Nucleus accumbens (tissue), 56 donors: ENCODE results near the gene NKX1-2.

ENCODE experiments used
- DNase-seq, 56 donors: peaks; one replicate each; lab custom pipeline; 2025; lab: John Stamatoyannopoulos, UW

NKX1-2 gene

GRCh38 chr10:124450012-124450782 lies at the start of gene NKX1-2:
TSS of gene NKX1-2 (minus strand) at chr10:124450035. CDS start at chr10:124449943, 92 bp downstream.
- peak in 13 of 56 donors; percentile 7 to 58 (median 18) for DNase-seq

GRCh38 chr10:124498056-124498455 lies 48.2 kb upstream of the NKX1-2 start:
- no peak for DNase-seq

GRCh38 chr10:124497196-124497881 lies 47.5 kb upstream of the NKX1-2 start:
- peak in 2 of 56 donors; percentile 10 to 15 for DNase-seq

DNA sequence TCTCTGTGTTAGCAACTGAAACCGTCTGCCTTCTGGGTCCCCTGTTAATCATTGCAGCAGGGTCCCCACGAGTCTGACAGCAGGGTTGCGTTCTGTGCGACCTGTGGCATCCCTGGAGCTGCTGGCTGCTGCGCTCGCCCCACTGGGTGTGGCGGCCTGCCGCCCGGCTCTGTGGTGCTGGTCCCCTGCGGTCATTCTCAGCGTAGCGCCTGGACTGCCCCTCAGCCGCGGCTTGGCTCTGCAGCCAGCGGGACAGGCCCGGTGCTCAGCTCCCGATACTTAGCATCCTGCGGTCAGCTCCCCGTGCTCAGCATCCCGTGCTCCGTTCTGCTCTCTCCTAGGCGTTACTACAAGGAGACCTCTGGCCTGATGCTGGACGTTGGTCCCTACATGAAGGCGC lies 46.8 kb upstream of the NKX1-2 start:
- DNase-seq, result no peak

DNA sequence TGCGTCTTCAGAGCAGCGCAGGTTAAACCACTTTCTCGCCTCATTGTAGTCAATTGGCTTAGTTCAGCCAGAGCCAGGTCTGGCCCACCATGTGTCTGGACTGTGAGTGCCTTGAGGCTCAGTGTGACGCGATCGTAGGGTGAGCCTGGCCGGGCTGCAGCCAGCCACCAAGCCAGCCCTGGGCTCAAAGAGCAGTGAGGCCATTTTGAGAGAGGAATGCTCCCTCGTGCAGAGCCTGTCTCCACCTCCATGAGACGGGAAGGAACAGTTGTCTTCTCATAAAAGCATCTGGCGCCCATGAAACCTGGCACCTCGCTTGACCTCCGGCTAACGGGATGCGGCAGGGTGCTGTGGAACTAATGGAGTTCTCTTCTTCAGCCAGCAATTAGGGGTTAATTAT lies 46.3 kb upstream of the NKX1-2 start:
- DNase-seq, result no peak

- DNase-seq, result no peak
Observed at GRCh38 chr10:124495725-124496124, 45.9 kb upstream of the NKX1-2 start.

GRCh38 chr10:124495162-124495561 lies 45.3 kb upstream of the NKX1-2 start:
- DNase-seq, result no peak

DNA sequence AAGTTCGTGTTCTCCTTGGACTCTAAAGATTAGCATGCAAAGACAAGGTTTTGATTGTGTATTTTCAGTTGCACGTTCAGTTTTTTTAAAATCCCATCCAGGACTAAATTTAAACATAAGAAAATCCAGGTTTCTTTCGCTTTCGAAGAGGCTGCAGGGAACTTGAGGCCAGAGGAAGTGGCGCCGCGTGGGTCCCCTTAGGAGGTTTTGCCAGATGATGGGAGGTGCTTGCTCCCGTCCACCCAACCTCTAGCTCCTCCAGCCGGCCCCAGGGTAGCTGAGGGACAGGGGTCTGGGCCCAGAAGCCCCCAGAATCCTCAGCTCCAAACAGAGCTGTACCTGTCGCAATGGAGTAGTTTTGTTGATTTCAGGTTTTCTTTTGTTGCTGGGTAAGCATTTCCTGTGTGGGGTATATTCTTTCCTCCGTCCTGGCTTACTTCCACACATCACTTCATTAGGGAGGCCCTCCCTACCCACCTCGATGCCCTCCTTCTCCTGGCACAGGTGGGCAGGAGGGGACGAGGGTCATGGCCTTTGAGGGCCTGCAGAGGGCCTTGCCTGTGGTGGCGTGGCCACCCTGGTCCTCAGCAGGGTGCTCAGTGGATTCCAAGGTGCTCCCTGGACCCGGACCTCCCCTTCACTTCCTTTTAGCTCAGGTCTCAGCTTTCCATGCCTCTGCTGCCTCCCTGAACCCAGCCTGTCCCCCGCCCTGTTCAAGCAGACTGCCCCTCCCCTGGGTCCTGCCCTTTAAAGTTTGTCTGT lies 44.4 kb upstream of the NKX1-2 start:
- no peak for DNase-seq

- no peak for DNase-seq
Observed at GRCh38 chr10:124493214-124493882, 43.5 kb upstream of the NKX1-2 start.

GRCh38 chr10:124492266-124492665 lies 42.4 kb upstream of the NKX1-2 start:
- DNase-seq, result no peak

DNA sequence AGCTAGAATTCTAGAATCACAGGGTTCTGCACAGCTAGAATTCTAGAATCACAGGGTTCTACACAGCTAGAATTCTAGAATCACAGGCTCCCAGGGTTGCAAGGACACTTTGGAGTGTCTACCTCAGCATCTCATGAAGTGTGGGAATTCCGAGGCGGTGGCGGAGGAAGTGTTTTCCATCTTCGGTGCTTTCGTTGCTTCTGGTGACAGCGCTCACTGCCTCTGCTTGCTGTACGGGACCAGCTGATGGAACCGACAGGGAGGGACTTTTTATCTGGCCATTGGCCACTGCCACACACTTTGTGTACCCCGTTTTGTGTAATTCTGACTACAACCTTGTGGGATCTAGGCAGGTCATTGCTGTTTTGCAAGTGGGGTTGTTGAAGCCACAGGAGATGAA lies 41.3 kb upstream of the NKX1-2 start:
- no peak for DNase-seq

- no peak for DNase-seq
Observed at GRCh38 chr10:124486635-124487034, 36.8 kb upstream of the NKX1-2 start.

DNA sequence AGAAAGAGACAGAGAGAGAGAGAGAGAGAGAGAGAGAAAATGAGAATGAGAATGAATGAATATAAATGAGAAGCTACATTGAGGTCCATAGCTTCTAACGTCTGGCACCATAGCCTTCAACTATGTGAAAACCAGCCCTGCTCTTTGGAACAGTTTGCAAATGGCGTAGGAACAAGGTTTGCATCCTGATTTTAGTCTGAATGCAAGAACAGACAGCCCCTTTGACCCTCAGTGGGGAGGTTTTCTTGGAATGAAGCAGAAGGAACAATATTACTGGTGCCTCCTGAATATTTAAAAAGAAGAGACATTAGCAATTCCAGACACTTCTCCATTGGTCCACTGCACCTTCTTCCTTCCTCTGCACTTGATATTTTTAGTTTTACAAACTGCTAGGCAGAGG lies 34.8 kb upstream of the NKX1-2 start:
- DNase-seq, result peak in 3 of 56 donors; percentile 19 to 33 (median 19)

- DNase-seq, result no peak
Observed at GRCh38 chr10:124484031-124484430, 34.2 kb upstream of the NKX1-2 start.

GRCh38 chr10:124482876-124483275 lies 33.0 kb upstream of the NKX1-2 start:
- DNase-seq, result no peak

DNA sequence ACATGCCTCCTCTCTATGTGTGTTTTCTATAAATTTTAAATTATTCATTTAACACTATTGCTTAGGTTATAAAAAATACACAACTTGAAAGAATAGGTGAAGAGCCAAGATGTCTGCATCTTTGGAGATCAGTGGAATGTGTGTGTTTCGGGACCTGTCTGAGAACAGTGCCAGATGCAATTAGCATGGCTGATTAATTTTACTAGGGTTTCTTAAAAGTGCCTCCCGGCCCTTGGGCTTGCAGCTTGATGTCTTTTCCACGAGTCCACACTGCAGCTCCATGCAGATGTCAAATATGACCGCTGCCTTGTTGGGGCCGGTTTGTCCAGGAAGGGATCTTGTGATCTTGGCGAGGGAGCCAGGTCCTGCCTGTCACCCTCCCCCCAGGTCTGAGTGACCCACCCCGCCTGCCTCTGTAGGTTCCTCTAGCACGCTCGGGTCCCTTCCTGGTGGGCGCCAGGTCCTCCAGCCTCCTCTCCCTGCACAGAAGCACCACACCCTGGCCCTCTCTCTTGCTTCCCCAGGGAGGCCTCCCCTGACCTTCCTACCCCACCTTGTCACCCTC lies 32.5 kb upstream of the NKX1-2 start:
- DNase-seq, result no peak

DNA sequence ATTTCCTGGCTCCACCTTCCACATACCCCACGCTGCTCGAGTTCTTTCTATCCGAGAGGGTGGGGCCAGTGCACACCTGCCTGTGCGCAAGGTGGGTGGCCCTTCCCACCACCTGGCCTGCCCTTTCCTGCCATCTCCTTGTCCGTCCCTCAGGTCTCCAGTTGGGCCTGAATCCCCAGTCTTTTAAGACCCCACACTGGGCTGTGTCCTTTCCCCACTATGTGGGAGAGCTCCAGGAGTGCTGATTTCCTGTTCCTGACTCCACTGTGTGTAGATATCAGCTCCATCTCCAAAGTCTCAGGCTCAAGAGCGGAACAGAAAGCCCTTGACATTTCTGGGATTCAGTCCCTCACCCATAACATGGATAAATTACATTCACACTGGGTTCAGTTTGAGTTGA lies 31.9 kb upstream of the NKX1-2 start:
- DNase-seq, result no peak

GRCh38 chr10:124480860-124481259 lies 31.0 kb upstream of the NKX1-2 start:
- no peak for DNase-seq

DNA sequence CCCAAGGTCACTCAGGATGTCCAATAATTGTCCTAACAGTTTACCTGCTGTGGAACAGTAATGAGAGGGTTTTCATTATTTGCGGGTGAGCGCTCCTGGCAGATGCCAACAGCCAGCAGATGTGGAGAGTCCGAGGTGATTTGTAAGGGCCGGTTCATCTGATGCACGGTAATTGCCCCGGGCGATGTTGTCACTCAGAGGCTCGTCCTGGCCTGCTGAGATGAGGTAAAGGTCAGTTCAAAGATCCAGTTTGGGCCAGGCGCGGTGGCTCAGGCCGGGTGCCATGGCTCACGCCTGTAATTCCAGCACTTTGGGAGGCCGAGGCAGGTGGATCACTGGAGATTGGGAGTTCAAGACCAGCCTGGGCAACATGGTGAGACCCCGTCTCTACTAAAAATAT lies 28.7 kb upstream of the NKX1-2 start:
- no peak for DNase-seq

DNA sequence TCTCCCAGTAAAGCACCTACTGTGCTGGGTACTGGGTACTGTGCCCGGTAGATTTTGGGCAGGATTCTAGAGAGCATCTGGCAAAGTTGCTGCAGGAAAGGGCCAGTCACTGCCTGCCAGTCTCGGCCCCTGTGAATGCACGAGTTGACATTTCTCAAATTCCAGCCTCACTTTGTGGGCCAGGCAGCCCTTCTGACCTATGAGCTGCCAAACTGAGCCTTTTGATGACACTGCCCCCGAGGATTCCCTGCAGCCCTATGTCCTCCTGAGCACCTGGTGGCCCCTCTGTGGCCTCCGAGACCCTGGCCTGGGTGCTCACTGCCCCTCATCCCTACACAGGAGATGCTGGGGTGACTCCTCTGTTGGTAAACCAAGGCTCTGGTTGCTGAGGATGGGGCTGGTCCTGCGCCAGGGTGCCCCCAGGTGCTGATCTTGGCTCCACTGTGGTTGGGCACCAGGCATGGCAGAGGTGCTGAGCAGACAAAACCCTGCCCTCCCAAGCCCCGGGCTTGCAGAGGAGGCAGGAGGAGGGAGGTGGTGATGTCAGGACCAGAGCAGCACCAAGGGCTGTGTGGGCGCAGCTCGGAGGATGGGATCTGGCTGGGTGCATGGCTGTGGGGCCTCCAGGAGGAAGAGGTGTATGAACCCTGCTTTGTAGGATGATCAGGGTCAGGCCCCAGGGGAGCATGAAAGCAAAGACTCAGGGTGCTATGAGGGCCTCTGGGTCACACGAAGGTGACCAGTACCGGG lies 28.0 kb upstream of the NKX1-2 start:
- DNase-seq, result peak in 2 of 56 donors; percentile 16 to 19
